AG09309 (cell line): ENCODE measurements around the gene PSIP1.

Experiments used
- DNase-seq: peaks from one replicate; pipeline ENCODE4 v3.0.0-alpha.2; 2010; ENCODE audit warnings: low read depth
- H3K4me3 ChIP-seq: 2 replicates; pipeline ENCODE4 v1.5.1; 2011; ENCODE audit warnings: mild to moderate bottlenecking, low read depth, low read length, moderate library complexity; ENCODE audit not compliant: control insufficient read depth
- CTCF ChIP-seq: IDR thresholded peaks from 2 replicates; pipeline ENCODE4 v1.5.1; 2011; ENCODE audit warnings: mild to moderate bottlenecking, low read depth, low read length, inconsistent platforms; ENCODE audit not compliant: insufficient read depth, control insufficient read depth; ENCODE audit errors: missing control alignments

PSIP1 gene

DNA sequence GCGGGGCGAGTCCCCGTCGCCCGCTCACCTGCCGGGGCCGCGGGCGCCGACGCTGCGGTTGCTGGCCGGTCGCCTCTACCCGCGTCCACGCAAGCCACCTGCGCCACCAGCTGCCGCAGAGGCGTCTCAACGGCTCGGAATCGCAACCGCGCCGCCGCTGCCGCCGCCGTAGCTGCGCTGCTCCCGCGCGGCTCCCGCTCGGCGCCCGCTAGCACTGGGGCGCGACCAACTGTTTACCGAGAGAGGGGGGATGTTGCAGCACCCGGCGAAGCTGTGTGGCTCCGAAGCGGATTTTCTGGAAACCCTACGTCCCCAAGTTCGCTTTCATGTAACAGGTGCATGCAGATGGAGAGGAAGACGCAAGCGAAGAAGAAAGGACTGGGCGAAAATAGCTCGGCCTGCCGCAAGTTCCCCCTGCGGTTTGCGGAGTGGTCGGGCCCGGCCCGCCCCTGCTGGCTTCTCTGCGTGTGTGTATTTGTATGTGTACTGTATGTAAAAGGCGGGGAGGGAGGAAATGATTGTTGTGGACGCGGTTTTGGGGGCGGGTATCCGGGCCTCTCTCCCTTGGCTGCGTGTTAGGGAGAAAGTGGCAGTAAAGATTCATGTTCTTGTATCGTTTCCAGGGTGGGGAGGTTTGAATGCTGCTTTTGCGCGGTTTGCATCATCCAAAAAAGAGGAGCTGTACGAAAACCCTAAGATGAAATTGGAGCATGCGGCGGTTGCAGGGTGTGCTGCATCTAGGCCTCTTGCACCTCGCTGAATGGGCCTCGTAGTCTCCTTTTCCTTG, at the start of gene PSIP1:
Gene PSIP1 (minus strand): TSS at position 182 of the 787 bp plus-strand sequence. CDS start 782 bp downstream, outside the sequence.
- DNase-seq: peak; percentile 43
- no peak for TF ChIP-seq CTCF
- H3K4me3 ChIP-seq: peak within 1 kb of the TSS; percentile 87

DNA sequence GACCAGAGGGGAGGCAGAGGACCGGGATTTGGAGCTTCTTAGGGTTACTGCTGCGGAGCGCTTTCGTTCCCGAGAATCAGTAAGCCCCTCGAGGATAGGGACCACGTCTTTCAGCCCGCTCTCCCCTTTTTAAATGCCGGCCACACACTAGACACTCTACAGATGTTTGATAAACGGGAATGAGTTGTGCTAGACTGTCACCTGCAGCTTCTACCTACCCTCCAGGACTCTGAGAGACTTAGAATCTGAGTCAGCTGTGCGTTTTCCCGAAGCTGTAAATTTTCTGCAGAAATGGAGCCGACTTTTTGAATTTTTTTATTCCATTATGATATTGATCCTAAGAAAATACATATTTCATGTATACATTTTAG, 42.7 kb upstream of the PSIP1 start:
- H3K4me3 ChIP-seq: peak overlapping the region; percentile 79
- no peak for DNase-seq
- TF ChIP-seq CTCF: no peak

- peak; percentile 77 for DNase-seq
- no peak for TF ChIP-seq CTCF
- H3K4me3 ChIP-seq: peak within 1 kb of the TSS; percentile 79
These were observed 42.1 kb upstream of the PSIP1 start, which contains the start of gene CCDC171 for GRCh38 chr9:15552636-15553527. Gene CCDC171, plus strand, starts transcription at chr9:15553043. Its CDS starts 11,046 bp downstream, at chr9:15564089.

DNA sequence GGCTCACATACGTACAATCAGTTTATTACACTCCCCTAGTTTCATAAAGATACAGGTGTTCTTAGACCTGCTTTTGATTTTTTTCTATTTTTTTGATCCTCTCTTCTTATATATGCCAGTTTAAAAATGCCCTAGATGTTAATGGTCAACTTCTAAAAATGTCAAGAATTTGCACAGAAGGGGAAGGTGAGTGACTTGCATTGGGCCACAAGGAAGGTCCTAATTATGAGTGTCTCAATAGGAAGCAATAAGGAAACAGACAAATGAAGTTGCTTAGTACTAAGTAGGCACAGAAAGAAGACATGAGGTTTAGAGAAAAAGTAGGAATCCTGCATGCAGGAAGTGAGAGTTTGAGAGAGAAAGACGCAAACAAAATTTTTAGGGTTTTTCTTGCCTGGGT, 38.8 kb upstream of the PSIP1 start:
- DNase-seq: no peak
- TF ChIP-seq CTCF: no peak
- no peak overlapping the region for H3K4me3 ChIP-seq

GRCh38 chr9:15543047-15543813, 32.5 kb upstream of the PSIP1 start:
- H3K4me3 ChIP-seq: no peak overlapping the region
- TF ChIP-seq CTCF: no peak
- no peak for DNase-seq

- DNase-seq: no peak
- no peak for TF ChIP-seq CTCF
- H3K4me3 ChIP-seq: no peak overlapping the region
These were observed 31.9 kb upstream of the PSIP1 start for GRCh38 chr9:15542624-15543023.
